Hematopoietic multipotent progenitor cell (in vitro differentiated cells): ENCODE data around the gene AIFM3. TPM values are rescaled to one million over a fixed set of nuclear protein-coding genes. Genes with fewer than 3 reads are reported as not detected.
A peak's percentile ranks its signal among the peaks of the same experiment; 100 is the strongest.

Experiments
- DNase-seq, 3 donors: peaks; one replicate each; pipeline ENCODE4 v3.0.0-alpha.2; 2011 to 2015; ENCODE audit warnings: low read depth in 2 of 3, low spot score in 2 of 3
- total RNA-seq: library from RNA; depleted of rRNA; stranded (reverse); fragments of >200 nt; gene quantifications from one replicate; pipeline ENCODE4 v1.2.3, GENCODE V29; 2012

Gene AIFM3
- total RNA-seq, 1 donor, result 1.6 TPM

DNA sequence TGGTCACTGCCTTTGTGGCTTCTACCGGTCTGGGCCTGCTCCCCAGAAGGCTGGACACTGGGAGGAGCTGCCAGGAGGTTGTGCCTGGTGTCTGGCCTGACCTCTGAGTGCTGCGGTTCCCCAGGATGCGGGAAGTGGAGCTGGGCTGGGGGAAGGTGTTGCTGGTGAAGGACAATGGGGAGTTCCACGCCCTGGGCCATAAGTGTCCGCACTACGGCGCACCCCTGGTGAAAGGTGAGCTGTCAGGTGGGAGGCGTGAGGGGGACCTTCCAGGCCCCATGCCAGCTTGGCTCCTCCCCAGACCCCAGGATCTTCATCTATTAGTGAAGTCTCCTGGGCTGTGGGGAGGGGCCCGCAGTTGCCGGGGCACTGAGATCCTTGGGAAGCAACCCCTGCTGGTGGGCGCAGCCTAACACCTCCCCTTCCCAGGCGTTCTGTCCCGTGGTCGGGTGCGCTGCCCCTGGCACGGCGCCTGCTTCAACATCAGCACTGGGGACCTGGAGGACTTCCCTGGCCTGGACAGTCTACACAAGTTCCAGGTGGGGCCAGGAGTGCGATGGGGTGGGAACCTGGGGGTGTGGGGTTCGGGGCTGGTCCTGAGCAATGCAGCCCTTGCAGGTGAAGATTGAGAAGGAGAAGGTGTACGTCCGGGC, 6.7 kb downstream of the AIFM3 start:
- no peak for DNase-seq

DNA sequence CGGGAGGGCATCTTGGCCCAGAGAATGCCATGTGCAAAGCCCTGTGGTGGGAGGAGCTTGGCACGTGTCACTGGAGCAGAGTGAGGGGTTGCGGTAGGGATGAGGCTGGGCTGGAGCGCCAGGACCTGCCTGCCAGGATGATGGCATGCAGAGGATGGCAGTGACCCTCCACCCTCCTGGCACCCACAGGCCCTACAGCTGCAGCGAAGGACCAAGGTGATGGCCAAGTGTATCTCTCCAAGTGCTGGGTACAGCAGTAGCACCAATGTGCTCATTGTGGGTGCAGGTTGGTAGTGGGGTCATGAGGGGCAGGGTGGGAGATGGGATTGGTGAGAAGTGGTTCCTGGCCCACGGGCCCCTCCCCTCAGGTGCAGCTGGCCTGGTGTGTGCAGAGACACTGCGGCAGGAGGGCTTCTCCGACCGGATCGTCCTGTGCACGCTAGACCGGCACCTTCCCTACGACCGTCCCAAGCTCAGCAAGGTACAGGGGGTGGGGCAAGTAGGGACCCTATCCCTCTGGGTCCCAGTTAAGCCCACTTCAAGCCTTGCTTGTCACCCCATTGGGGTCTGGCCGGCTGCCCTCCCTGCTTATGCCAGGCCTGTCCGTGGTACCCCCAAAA, 7.4 kb downstream of the AIFM3 start:
- DNase-seq, result no peak

DNA sequence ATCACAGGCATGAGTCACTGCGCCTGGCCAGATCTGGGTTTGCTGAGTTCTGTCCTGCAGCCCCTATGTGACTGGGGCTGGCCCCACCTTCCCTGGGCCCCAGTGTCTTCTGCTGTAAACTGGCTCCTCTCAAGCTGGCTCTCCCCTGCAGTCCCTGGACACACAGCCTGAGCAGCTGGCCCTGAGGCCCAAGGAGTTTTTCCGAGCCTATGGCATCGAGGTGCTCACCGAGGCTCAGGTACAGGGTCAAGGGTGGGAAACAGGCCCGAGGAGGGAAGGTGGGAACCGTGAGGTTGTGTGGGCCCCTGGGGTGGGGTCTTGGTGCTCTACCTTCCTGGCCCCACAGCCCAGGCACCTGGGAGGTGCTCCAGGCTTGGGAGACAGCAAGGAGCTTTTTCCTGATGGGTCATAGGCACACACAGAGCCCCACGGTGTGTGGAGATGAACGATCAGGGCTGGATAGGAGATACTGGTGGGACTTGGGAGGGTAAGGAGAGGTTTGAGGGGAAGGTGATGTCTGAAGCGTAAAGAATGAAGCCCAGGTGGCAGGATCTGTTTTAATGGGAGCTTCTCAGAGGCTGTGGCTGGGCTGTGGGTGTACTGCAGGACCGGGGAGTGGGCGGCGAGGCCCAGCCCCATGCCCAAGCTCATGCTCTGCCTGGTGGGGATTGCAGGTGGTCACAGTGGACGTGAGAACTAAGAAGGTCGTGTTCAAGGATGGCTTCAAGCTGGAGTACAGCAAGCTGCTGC, 8.7 kb downstream of the AIFM3 start:
- no peak for DNase-seq

DNA sequence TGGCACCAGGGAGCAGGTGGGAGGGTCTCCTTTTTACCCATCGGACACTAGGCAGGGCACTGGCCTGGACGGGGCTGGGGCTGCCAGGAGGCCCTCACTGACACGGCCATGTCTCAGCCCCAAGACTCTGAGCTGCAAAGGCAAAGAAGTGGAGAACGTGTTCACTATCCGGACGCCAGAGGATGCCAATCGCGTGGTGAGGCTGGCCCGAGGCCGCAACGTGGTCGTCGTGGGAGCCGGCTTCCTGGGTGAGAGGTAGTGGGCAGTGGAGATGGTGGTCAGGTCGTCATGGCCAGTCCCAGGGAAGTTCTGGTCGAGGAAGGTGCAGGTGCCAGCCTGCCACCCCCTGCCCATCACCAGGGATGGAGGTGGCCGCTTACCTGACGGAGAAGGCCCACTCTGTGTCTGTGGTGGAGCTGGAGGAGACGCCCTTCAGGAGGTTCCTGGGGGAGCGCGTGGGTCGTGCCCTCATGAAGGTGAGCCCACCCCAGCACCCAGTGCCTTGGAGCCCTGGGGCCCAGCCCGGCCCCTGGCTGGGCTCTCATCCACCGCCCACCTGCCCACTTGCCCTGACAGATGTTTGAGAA, 9.3 kb downstream of the AIFM3 start:
- no peak for DNase-seq

DNA sequence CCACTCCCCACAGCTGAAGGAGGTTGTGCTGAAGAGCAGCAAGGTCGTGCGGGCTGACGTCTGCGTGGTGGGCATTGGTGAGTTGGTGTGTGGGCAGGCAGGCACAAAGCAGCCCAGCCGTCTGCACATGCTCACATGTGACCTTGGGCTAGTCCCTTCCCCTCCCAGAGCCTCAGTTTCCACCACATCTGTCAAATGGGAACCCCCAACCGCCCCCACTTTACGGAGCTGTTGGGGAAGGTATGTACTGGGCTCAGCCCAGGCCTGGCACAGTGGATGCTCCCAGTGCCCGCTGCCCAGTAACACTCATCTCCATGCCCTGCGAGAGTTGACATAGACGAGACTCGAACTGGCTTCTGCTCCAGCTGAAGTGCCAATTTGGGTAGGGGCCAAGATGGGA, 10.0 kb downstream of the AIFM3 start:
- DNase-seq, result no peak

DNA sequence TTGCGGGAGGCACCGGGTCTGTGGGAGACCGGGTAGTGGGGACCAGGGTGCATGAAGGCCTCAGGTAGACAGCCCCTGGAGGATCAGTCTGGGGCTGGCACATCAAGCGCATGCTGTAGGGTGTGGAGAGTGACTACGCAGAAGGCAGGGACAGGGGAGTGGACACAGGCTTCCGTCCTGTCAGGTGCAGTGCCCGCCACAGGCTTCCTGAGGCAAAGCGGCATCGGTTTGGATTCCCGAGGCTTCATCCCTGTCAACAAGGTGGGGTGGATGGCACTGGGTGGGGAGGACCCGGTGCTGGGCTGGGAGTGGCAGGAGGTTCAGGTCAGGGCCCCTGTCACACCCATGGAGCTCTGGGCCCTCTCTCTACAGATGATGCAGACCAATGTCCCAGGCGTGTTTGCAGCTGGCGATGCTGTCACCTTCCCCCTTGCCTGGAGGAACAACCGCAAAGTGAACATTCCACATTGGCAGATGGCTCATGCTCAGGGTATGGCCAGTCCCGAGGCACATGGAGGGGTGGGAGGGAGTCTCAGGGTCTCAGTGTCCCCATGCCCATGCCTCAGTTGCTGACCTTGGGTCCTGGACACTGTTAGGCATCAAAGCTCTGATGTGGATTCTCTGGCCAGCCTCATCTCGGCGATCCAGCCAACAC, 10.6 kb downstream of the AIFM3 start:
- no peak for DNase-seq

DNA sequence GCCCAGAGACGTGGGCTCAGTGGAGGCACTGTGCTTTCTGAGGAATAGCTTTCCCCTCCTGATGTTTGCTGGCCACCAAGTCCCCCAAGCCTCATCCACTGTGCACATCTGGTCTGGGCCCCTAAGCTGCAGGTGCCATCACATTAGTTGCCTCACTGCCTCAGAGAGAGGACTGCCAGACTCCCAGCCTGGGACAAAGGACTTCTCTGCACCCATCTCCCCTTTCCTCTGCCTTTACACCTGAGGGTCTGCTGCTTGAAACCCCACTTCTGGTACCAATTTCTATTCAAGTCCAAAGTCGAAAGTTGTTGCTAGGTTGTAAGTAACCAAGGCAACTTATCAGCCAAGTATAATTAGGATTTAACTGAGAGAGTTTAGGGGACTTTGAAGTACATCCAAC, 11.4 kb downstream of the AIFM3 start:
- DNase-seq, result no peak

DNA sequence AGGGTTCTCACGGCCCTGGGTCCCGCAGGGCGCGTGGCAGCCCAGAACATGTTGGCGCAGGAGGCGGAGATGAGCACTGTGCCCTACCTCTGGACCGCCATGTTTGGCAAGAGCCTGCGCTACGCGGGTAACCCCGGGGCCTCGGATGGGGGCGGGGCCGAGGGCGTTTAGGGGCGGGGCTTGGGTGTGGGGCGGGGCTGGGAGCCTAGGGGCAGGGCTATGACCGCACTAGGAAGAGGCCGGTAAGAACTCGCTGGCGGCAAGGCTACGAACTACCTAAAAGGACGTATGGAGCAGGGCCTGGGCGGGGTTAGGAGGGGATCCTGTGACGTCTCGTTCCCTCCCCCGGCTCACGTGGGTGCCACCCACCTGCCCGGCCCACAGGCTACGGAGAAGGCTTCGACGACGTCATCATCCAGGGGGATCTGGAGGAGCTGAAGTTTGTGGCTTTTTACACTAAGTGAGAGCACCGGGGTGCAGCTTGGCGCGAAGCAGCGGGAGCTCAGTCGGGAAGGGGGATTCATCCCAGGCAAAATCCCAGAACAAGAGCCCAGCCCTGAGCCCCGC, 12.3 kb downstream of the AIFM3 start:
- peak in 2 of 3 donors; percentile 92 to 95 for DNase-seq

DNA sequence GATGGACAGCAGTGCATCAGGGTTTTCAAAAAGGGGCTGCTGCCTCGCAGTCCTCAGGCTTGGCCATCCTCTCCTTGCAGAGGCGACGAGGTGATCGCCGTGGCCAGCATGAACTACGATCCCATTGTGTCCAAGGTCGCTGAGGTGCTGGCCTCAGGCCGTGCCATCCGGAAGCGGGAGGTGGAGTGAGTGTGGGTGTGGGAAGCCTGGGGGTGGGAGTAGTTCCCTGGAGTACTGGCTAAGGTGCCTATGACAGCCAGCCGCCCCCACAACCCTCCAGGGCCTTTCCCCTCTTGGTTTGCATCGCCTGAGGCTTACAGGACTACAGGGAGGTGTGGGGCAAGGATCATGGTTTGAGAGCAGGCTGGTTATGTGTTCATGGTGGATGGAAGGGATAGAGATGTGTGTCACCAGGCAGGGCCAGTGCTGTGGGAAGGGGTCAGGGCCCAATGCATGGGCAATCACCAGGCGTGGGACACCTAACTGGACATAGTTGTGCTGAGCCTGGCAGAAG, 12.9 kb downstream of the AIFM3 start:
- DNase-seq, result no peak

DNA sequence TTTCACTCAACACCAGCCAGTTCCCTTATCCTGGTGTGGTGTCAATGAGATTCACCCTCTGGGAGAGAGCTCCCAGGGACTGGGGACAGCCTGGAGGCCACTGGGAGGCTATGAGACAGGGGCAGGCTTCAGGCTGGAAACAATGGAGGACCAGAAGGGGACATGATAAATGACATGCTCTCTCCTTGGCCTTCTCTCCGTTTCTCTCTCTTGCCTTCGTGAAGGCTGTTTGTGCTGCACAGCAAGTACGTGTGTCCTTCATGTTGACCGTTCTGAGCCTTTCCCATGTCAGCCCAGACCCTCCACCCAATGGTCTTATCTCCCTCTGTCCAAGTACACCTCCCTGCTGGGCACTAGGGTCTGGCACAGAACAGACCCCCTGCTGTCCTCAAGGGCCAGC, 13.5 kb downstream of the AIFM3 start:
- DNase-seq, result no peak

DNA sequence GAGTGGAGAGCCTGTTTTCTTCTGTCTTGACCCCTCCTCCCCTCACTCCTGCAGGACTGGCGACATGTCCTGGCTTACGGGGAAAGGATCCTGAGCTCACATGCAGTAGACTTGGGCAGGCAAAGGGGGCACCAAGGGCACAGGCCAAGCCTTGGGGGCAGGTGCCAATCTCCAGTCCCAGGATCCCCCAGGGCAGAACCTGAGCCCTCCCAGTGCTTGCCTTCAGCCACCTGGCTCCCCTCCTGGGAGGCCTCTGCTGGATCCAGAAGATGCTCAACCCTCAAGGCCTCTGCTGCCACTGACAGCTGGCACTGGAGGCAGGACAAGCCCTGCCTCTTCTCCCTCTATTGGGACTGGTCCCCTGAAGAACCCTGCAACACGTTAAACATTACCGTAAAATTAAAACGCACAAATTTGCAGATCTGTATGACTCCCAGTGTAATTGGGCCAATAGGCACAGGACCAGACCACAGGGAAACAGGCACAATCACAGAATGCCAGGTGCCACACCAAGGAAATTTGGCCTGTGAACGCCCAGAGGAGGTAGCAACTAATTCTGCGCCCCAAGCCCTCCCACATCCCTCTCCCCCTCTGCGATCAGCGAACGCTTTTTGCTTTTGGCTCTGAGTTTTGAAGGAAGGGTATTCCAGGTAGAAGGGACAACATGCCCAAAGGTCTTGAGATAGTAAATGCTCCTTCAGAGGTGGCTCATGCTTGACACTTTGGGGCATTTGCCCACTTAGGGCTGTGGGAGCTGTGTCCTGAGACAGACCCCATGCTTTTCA, 14.1 kb downstream of the AIFM3 start:
- DNase-seq, result no peak

DNA sequence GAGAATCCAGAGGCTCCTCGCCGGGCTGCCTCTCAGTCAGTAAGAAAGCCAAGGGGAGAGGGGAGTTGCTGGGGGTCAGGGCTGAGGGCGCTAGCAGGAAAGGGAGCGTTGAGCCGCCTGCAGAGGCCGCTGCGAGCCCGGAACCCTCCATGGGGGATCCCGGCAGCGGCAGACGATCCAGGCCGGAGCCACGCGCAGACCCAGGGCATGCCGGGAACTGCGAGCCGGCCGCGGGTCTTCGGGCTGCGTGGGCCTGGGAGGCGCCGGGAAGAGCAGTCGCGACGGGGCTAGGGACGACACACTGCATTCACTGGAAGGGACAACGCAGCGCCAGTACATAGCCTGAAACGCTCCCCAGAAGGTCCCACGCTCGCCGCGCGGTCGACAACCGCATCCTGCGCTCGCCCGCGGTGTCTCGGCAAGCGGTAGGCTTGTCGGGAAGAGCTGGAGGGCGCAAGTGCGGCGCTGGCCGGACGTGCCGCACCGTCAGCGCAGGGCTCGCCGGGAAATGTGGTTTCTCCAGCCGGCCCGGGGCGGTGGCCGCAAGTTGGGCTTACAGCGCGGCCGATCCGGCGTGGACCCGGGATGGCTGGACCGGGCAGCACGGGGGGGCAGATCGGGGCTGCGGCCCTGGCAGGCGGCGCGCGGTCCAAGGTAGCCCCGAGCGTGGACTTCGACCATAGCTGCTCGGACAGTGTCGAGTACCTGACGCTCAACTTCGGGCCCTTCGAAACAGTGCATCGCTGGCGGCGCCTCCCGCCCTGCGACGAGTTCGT, 14.9 kb downstream of the AIFM3 start, which contains the start of gene LZTR1:
LZTR1 (plus strand) TSS at position 511 of the 776 bp plus-strand sequence; CDS start at position 586, 75 bp downstream.
- peak; percentile 59 to 73 (median 63) for DNase-seq

DNA sequence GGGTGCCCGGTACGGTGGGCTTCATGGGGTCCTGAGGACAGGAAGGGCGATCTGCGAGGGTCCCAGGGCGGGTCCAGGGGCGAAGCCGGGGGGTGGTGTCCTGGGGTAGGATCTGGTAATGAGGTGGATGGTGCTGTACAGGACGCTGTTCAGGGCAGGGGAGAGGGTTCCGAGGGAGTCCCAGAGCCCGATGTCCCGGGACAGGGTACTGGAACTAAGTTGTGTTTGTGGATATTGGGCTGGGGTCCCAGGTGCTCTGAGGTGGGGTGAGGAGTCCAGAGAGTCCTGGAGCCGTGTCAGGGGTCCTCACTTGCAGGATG, 15.5 kb downstream of the AIFM3 start:
- DNase-seq, result no peak

DNA sequence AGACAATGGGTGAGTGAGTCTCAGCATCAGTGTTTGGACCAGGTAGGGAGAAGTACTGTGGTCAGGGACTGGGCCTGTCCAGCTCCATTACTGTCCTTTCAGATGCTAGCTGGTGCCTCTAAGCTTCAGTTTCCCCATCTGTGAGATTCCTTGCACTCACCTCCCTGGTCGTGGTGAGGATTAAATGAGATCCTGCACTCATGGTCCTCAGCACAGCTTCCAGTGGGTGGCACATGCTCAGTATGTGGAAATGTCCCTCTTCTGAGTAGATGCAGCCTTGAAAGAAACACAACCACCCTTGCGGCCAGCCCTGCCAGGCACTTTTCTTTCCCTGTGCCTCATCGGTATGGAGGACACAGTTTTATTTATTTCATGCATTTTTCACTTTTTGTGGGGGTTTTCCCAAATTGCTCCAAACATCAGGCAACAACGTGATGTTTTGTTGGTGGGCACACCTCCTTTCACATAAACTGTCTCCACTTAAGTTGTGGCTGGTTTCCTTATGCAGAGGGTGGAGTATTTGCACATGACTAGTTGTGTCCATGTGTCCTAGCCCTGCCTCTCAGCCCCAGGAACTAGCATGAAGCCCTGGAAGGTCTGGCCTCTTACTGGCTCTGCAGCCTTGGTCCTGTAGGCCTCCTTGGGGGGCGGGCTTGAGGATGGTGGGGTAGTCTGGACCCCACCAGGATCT, 16.2 kb downstream of the AIFM3 start:
- DNase-seq, result no peak

DNA sequence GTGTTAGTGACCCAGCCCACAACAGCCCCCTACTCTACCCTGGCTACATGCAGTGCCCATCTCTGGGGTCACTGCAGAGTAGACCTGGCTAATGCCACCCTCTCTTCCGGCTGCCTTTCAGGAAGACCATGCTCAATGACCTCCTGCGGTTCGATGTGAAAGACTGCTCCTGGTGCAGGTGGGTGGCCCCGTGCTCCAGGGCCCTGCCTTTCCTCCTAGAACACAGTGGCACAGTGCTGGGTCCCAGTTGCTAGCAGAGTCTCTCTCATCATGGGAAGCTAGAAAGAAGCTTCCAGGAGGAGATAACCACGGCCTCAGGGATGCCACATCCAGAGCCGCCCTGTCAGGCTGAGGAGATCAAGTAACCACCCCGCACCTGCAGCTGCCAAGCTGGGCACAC, 18.7 kb downstream of the AIFM3 start:
- no peak for DNase-seq

DNA sequence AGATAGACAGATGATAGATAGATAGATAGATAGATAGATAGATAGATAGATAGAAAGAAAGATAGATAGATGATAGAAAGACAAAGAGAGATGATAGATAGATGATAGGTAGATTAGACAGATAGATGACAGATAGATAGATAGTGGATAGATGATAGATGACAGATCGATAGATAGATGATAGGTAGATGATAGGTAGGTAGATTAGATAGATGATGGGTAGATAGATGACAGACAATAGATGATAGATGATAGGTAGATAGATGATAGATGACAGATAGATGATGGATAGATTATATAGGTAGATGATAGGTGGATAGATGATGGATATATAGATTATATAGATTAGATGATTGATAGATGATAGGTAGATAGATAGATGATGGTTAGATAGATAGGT, 19.3 kb downstream of the AIFM3 start:
- DNase-seq, result no peak

DNA sequence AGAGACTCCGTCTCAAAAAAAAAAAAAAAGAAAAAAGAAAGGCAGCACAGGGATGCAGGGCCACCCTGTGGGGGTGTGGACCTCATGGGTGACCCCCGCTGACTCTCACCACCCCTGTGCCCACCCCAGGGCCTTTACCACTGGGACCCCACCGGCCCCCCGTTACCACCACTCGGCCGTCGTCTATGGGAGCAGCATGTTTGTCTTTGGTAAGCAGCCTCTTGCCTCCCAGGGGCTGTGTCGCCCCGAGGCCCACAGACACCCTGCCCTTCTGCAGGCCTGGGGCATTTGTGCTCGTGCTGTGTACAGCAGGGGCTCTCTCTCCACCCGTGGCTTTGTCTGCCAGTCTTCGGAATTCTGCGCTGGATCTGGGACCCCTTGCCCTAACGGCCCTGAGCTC, 20.3 kb downstream of the AIFM3 start:
- no peak for DNase-seq

DNA sequence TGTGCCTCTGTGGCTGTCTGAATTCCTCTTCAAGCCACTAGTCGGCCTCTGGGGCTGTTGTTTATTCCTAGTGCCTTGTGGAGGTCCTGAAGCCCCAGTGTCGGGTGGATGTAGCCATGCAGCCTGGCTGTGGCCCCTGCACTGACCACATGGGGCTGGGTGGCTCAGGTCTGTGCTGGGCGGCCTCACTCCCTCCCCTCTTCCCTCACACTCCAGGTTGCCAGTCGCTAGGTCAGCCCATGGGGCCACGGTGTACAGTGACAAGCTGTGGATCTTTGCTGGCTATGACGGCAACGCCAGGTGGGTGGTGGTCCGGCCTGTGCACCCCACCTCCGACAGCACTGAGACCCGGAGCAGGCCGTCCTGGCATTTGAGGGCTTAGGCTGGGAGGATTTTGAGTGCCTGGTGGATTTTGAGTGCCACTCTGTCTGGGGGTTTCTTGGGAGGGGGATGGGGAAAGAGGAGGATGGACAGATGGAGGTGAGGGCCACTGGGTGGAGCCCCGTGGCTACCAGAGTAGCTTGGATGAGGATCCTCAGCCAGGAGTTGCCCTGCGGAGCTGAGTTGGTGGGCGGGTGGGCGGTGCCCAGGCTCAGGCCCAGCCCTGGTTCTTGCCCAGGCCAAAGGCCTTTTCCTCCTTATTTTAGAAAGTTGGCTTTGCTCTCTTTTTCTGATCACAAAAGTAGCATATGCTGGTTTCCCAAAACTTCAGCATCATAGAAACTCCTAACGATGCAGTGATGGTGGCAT, 21.7 kb downstream of the AIFM3 start:
- DNase-seq, result no peak
